Non-pigmented ciliary epithelial cell (primary cell): ENCODE data around the gene AKAP9.
"Not testable (repeated sequence)": the region's sequence is repeated elsewhere in the genome, so short reads cannot be mapped to it uniquely, and the experiment has no call there.

ENCODE experiments used
- DNase-seq: peaks from one replicate; pipeline ENCODE4 v3.0.0-alpha.2; 2010; ENCODE audit warnings: low read depth

AKAP9 gene

GRCh38 chr7:91946549-91946948, 5.9 kb downstream of the AKAP9 start:
- no peak for DNase-seq

GRCh38 chr7:91947948-91948347, 7.3 kb downstream of the AKAP9 start:
- no peak for DNase-seq

DNA sequence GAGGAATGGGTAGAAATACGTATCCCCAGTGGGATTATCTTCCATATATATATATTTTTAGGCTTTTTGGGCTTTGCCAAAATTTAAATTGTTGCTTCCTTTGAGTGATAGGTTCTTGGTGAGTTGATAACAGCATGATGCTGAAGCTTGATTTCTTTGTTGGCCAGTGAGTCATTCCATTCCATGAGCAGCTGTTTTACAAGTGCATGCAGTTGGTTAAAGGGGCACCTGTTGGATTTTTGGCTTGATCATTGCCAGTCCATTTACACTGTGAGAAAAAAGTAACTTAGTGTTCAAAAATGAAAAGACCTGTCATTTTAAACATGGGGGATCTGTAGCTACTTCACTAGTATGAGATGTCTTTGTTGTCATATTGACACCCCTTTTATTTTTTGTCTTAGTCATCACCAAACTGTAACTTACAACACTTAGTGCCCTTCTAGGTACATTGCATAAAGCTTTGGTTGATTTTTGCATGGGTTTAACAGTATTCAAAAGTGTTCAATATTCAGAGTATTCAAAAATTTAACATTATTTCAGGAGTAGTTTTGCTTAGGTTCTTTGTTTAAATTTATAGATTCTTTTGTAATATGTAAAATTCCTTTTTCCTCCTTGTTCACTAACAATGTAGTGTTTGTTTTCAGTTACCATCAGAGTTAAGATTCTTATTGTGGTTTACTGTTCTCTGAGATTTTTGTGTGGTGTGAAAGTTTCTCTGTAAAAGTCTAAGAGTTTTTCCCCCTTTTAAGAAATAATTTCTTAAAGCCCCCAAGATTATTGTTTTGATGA, 8.8 kb downstream of the AKAP9 start:
- no peak for DNase-seq

- DNase-seq = no peak
These were observed 13.0 kb downstream of the AKAP9 start for GRCh38 chr7:91953618-91954017.

DNA sequence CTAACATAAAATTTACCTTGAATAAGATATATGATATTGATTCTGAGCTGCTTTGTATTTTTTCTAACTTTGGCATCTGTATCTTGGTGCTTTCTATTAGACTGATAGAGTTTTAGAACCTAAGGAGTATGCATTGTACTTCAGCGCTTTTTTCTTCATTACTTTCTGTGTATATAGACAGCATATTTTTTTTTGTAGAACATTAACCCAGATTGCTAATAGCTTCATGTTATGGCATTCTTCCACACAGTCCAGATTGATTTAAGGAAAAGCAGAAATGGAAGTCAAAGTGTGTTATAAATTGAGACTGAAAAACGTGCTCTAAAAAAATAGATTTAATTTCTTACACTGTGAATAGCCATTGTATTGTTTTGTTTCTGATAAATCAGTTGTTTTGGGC, 15.8 kb downstream of the AKAP9 start:
- DNase-seq = not testable (repeated sequence)

GRCh38 chr7:91957232-91957631, 16.6 kb downstream of the AKAP9 start:
- no peak for DNase-seq

DNA sequence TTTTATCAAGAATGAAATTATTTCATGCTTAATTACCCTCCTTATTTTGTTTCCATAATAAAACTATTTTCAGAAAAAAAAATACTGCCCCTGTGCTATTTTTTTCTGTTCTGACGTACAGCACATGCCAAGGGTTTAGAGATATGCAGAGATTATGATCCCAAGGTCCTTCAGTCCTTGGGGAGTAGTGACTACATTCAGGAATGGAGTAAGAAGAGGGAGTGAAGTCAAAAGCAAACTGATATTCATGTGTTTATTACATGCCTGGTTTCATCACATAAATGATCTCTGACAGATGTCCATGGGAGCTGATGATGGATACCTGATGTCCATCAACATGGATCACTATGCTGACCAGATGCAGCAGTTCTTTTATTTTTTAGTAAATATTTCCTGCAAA, 17.2 kb downstream of the AKAP9 start:
- no peak for DNase-seq

DNA sequence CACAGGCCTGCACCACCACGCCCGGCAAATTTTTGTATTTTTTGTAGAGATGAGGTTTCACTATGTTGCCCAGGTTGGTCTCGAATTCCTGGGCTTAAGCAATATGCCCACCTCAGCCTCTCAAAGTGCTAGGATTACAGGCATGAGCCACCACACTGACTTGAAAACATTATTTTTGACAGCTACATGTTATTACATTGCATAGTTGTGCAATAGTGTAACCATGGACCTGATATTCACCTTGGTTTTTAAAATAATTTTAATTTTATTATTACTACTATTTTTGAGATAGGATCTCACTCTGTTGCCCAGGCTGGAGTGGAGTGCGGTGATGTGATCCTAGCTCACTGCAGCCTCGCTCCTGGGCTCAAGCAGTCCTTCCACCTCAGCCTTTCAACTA, 18.4 kb downstream of the AKAP9 start:
- no peak for DNase-seq

DNA sequence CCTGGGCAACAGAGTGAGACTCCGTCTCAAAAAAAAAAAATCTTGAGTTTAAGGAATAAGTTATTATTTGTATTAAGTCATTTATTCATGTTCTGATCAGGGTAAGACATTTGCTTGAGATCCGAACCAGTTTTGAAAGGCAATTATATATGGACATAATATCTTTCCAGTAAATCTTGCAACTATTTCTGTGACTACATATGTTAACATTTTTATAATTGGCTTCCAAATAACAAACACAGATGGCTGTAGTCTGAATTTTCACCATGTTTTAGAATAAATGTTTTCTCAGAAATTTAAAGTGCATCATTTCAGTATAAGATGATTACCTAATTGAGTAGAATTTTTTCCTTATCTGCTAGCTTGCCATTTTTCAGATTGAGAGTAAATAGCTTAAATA, 21.2 kb downstream of the AKAP9 start:
- no peak for DNase-seq

- DNase-seq = no peak
These were observed 21.8 kb downstream of the AKAP9 start for GRCh38 chr7:91962419-91962818.

DNA sequence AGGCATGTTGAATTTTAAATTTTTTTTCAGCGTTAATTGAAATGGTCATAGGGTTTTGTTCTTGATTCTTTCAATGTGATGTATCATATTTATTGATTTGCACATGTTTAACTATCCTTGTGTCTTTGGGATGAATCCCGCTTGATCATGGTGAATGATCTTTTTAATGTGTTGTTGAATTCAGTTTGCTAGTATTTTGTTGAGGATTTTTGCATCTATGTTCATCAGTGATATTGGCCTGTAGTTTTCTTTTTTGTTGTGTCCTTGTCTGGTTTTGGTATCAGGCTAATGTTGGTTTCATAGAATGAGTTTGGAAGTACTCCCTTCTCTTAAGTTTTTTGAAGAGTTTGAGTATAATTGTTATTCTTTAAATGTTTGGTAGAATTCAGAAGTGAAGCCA, 26.9 kb downstream of the AKAP9 start:
- not testable (repeated sequence) for DNase-seq

- no peak for DNase-seq
These were observed 33.0 kb downstream of the AKAP9 start for GRCh38 chr7:91973639-91974038.

- no peak for DNase-seq
These were observed 33.4 kb downstream of the AKAP9 start for GRCh38 chr7:91974066-91974465.

- DNase-seq = no peak
These were observed 36.1 kb downstream of the AKAP9 start for GRCh38 chr7:91976743-91977142.

DNA sequence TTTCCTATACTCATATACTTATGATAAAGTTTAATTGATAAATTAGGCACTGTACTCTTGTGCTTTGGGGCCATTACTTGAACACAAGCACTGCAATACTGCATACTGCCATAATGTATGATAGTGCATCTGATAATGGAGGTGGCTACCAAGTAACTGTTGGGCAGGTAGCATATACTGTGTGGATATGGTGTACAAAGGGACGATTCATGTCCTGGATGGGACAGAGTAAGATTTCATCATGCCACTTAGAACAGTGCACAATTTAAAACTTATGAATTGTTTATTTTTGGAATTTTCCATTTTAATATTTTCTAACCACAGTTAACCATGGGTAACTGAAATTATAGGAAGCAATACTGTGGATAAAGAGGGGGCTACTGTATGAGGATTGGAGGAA, 38.9 kb downstream of the AKAP9 start:
- no peak for DNase-seq

- not testable (repeated sequence) for DNase-seq
These were observed 41.7 kb downstream of the AKAP9 start for GRCh38 chr7:91982352-91982751.

- no peak for DNase-seq
These were observed 47.6 kb downstream of the AKAP9 start for GRCh38 chr7:91988213-91988612.

DNA sequence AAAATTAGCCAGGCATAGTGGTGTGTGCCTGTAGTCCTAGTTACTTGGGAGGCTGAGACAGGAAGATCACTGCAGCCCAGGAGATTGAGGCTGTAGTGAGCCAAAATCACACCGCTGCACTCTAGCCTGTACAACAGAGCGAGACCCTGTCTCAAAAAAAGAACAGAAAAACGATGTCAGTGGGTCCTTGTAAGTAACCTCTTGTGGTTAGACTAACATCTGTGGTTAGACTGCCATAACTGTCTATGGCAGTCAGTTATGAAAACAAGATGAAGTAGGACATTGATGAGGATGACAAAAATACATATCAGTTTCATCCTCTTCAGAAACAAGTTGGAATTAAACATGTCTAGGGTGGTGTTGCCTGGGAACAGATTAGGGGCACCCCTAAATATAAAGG, 53.3 kb downstream of the AKAP9 start:
- DNase-seq = no peak

- DNase-seq = no peak
These were observed 54.9 kb downstream of the AKAP9 start for GRCh38 chr7:91995391-91996105.

DNA sequence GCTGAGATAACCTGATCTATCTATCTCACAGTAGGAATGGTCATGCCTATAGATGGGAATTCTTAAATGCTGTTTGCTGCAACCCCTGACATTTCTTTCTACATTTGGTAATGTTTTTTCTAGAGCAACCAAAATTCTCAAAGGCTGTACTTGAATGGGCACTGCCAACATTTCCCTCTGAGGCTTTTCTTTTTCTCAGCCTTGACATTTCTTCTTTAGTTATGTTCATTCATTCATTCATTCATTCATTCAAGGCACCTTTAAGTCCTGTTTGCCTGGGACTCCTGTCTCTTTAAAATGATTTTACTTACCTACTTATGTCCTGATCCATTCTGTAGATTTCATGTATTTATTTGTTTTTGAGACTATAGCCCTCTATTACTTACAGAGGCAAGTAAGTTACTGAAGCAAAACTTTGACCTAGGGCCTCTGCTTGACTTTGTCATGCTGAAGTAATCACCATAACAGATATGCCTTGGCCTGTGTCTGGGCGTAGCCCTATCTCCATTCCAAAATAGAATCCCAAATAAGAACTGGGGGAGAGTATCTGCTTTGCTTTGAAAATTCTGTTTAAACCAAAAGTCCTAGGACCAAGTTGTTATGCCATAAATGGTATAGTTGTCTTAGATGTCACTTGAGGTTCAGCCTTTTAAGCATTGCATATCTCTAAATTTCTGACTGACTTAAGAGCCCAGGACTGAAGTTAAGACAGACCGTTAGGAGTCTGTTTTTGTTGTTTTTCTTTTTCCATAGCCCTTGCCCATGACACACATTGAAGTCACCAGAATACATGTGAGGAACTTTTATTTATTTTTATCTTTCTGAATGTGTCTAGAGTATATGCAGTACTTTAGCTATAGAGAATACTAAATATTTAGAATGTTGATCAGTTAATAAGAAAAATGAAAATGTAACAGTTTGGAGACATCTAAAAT, 59.2 kb downstream of the AKAP9 start:
- no peak for DNase-seq

- no peak for DNase-seq
These were observed 62.1 kb downstream of the AKAP9 start for GRCh38 chr7:92002720-92003119.

DNA sequence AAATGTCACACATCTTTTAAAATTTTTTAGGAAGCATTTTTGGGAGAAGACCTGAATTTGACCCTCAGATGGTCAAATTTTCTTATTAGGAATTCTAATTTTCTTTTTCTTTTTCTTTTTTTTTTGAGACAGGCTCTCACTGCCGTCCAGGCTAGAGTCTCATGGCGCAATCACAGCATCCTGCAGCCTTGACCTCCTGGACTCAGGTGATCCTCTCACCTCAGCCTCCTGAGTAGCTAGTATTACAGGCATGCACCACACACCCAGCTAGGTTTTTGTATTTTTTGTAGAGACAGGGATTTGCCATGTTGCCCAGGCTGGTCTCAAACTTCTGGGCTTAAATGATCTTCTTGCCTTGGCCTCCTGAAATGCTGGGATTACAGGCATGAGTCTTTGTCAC, 65.4 kb downstream of the AKAP9 start:
- DNase-seq = no peak

DNA sequence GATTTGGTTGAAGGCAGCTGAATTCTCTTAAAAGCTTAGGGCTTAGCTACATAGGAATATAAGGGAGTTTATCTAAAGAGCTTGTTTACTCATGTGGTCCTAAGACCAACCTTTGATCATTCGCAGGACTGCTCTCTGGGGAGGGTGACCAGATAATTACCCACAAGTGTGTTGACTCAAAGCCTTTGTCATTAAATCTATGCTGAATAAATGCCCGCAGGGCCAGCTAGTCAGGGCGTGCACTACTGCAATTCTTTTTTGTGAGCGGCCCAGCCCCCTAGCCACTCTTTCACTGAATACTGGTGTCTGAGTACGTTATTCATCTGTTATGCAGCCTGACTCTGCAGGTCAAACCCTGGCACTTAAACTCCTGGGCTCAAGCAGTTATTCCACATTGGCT, 69.6 kb downstream of the AKAP9 start:
- DNase-seq = no peak
